ENCODE results near the gene RASAL2. TPM values are rescaled to one million over a fixed set of nuclear protein-coding genes. Genes with fewer than 3 reads are reported as not detected.

The RASAL2 gene
- total and polyA plus RNA-seq, 2 donors (not counting 1 experiment from before 2014, with no cell fraction given): 11.9 to 21.8 TPM

GRCh38 chr1:178379807-178380206, 285.9 kb downstream of the RASAL2 start:
- Histone ChIP-seq H2AFZ (ENCODE audit: low read length) (no peak overlapping the region), H3K27ac (ENCODE audit: insufficient read depth, low read length) (no peak overlapping the region), H3K79me2 (ENCODE audit: control insufficient read depth, insufficient read depth, low read length) (no peaks in the 10 kb centered on the region), H3K4me1 (ENCODE audit: control insufficient read depth, extremely low read depth, insufficient read depth, low read length) (no peaks in the 10 kb centered on the region), H3K27me3 (ENCODE audit: control insufficient read depth, insufficient read depth, low read length) (no peaks in the 10 kb centered on the region), H3K4me3 (replicated peaks in 1 of 4; ENCODE audit: control extremely low read depth in 1 of 4, insufficient read depth in 1 of 4, low read depth in 3 of 4, low read length in 4 of 4) (no peak overlapping the region), H3K9ac (ENCODE audit: insufficient read depth, low read length) (no peak overlapping the region), H3K4me2 (ENCODE audit: extremely low read depth, insufficient read depth, low read length) (no peak overlapping the region), H3K9me3 (ENCODE audit: control insufficient read depth, insufficient read depth, low read depth, low read length) (no peaks in the 10 kb centered on the region), H3K36me3 (ENCODE audit: control insufficient read depth, insufficient read depth, low read length) (no peaks in the 10 kb centered on the region), H4K20me1 (ENCODE audit: control insufficient read depth, extremely low read depth, insufficient read depth, low read length) (no peaks in the 10 kb centered on the region)
- no peak for DNase-seq (ENCODE audit: low read depth in 2 of 2)
- TF ChIP-seq EZH2 (IDR thresholded peaks at IDR 0.05; ENCODE audit: low read length, missing control alignments): no peak
- no peak for TF ChIP-seq CTCF (conservative IDR thresholded peaks at IDR 0.05 in 1 of 2, IDR thresholded peaks at IDR 0.05 in 1 of 2; ENCODE audit: low read depth in 1 of 2, low read length in 2 of 2)

- Histone ChIP-seq H4K20me1 (ENCODE audit: control insufficient read depth, extremely low read depth, insufficient read depth, low read length) (no peaks in the 10 kb centered on the region), H3K27me3 (ENCODE audit: control insufficient read depth, insufficient read depth, low read length) (no peaks in the 10 kb centered on the region), H3K36me3 (ENCODE audit: control insufficient read depth, insufficient read depth, low read length) (no peaks in the 10 kb centered on the region), H3K79me2 (ENCODE audit: control insufficient read depth, insufficient read depth, low read length) (no peaks in the 10 kb centered on the region), H3K4me3 (replicated peaks in 1 of 4; ENCODE audit: control extremely low read depth in 1 of 4, insufficient read depth in 1 of 4, low read depth in 3 of 4, low read length in 4 of 4) (no peak overlapping the region), H3K4me1 (ENCODE audit: control insufficient read depth, extremely low read depth, insufficient read depth, low read length) (no peaks in the 10 kb centered on the region), H3K27ac (ENCODE audit: insufficient read depth, low read length) (no peak overlapping the region), H2AFZ (ENCODE audit: low read length) (no peak overlapping the region), H3K4me2 (ENCODE audit: extremely low read depth, insufficient read depth, low read length) (no peak overlapping the region), H3K9ac (ENCODE audit: insufficient read depth, low read length) (no peak overlapping the region), H3K9me3 (ENCODE audit: control insufficient read depth, insufficient read depth, low read depth, low read length) (no peaks in the 10 kb centered on the region)
- no peak for DNase-seq (ENCODE audit: low read depth in 2 of 2)
- TF ChIP-seq EZH2 (IDR thresholded peaks at IDR 0.05; ENCODE audit: low read length, missing control alignments) (no peak), CTCF (conservative IDR thresholded peaks at IDR 0.05 in 1 of 2, IDR thresholded peaks at IDR 0.05 in 1 of 2; ENCODE audit: low read depth in 1 of 2, low read length in 2 of 2) (no peak)
Observed at GRCh38 chr1:178382372-178382771, 288.5 kb downstream of the RASAL2 start.

DNA sequence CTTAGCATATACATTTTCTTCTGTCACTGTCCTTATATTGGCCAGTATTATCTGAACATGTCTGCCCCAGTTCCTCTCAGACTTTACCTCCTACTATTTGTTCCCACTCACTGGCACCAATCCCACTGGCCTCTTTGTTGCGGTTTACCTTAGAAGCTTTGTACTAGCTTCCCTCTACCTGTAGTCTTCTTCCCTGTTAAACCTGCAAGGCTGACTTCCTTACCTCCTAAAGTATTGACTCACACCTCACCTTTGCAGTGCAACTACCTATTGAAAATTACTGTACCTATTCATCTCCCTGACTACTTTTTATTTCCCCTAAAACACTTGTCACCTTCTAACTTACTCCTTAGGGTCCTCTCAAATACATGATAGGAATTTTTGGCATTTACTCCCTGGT, 291.8 kb downstream of the RASAL2 start:
- no peak overlapping the region for H2AFZ ChIP-seq (ENCODE audit: low read length)
- no peaks in the 10 kb centered on the region for H3K27me3 ChIP-seq (ENCODE audit: control insufficient read depth, insufficient read depth, low read length)
- no peak overlapping the region for H3K27ac ChIP-seq (ENCODE audit: insufficient read depth, low read length)
- H3K4me2 ChIP-seq (ENCODE audit: extremely low read depth, insufficient read depth, low read length): no peak overlapping the region
- no peak overlapping the region for H3K4me3 ChIP-seq (replicated peaks in 1 of 4; ENCODE audit: control extremely low read depth in 1 of 4, insufficient read depth in 1 of 4, low read depth in 3 of 4, low read length in 4 of 4)
- H3K9me3 ChIP-seq (ENCODE audit: control insufficient read depth, insufficient read depth, low read depth, low read length): no peaks in the 10 kb centered on the region
- no peak for TF ChIP-seq EZH2 (IDR thresholded peaks at IDR 0.05; ENCODE audit: low read length, missing control alignments)
- TF ChIP-seq CTCF (conservative IDR thresholded peaks at IDR 0.05 in 1 of 2, IDR thresholded peaks at IDR 0.05 in 1 of 2; ENCODE audit: low read depth in 1 of 2, low read length in 2 of 2): no peak
- no peak overlapping the region for H3K9ac ChIP-seq (ENCODE audit: insufficient read depth, low read length)
- H3K79me2 ChIP-seq (ENCODE audit: control insufficient read depth, insufficient read depth, low read length): no peaks in the 10 kb centered on the region
- H3K4me1 ChIP-seq (ENCODE audit: control insufficient read depth, extremely low read depth, insufficient read depth, low read length): peaks cover 11% of the 10 kb centered on the region
- no peaks in the 10 kb centered on the region for H4K20me1 ChIP-seq (ENCODE audit: control insufficient read depth, extremely low read depth, insufficient read depth, low read length)
- no peak for DNase-seq (ENCODE audit: low read depth in 2 of 2)
- H3K36me3 ChIP-seq (ENCODE audit: control insufficient read depth, insufficient read depth, low read length): no peaks in the 10 kb centered on the region
